Muscle layer of duodenum (tissue), 2 donors: ENCODE data around the gene BOC.

Experiments used
- H3K27ac ChIP-seq: one replicate; pipeline ENCODE4 v1.7.0; 2013; ENCODE audit warnings: mild to moderate bottlenecking, low read length
- H3K27me3 ChIP-seq: one replicate; pipeline ENCODE4 v1.7.0; 2013; ENCODE audit warnings: low read depth, mild to moderate bottlenecking, control low read depth, low read length
- H3K36me3 ChIP-seq, 2 donors: one replicate each; pipeline ENCODE4 v1.7.0; 2013; ENCODE audit warnings: low read length in 2 of 2, control low read depth in 1 of 2, mild to moderate bottlenecking in 1 of 2; ENCODE audit not compliant: insufficient read depth in 2 of 2, control insufficient read depth in 1 of 2
- H3K4me1 ChIP-seq, 2 donors: one replicate each; pipeline ENCODE4 v1.7.0; 2013; ENCODE audit warnings: low read length in 2 of 2, mild to moderate bottlenecking in 2 of 2, control low read depth in 1 of 2, moderate library complexity in 1 of 2; ENCODE audit not compliant: insufficient read depth in 2 of 2, control insufficient read depth in 1 of 2
- H3K4me3 ChIP-seq, 2 donors: one replicate each; pipeline ENCODE4 v1.7.0; 2013; ENCODE audit warnings: low read length in 2 of 2, low read depth in 1 of 2, mild to moderate bottlenecking in 1 of 2
- H3K9me3 ChIP-seq, 2 donors: one replicate each; pipeline ENCODE4 v1.7.0; 2013; ENCODE audit warnings: low read length in 2 of 2, control low read depth in 1 of 2, mild to moderate bottlenecking in 1 of 2; ENCODE audit not compliant: control insufficient read depth in 1 of 2
- donor health status: healthy.

Gene BOC

DNA sequence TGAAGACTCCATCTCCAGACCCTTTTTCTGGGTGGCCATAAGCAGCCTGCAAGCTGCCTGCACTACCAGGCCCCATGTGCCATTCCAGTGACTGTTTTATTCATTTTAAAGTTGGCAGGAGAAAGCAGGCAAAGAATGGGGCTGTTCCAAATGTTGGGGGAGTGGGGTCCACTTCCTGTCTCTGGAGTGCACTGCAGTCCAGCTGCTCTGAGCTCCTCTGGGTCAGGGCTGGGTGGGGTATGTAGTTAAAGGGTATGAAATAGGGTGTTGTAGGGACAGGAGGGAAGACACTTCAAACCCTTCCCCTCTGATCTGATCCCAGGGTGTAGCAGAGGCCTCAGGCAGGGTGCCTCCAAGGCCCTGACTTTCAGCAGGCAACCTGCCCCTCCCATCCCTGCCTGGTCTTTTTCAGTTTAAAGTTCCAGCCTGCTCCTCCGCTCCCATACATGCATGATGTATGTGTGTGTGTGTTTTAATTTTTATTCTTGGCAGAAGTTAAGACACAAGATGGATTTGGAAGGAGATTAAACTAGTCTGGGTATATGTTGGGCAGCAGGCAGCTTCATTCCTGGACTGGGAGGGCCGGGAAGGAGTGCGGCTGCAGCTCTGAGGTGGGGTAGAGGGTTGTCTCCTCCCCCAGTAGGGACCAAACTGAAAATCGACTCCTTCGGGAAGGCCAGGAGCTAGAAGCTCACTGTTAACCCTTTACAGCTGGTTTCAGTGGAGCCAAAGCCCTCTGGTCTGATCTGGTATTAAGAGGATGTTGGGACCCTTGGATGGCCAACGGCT is 17.3 kb downstream of the BOC start:
- no peak overlapping the region for H3K27ac ChIP-seq
- H3K27me3 ChIP-seq: no peaks in the 10 kb centered on the region
- H3K4me3 ChIP-seq: no peak overlapping the region
- peaks cover 0 to 81% of the 10 kb centered on the region in 2 donors for H3K4me1 ChIP-seq
- no peaks in the 10 kb centered on the region for H3K36me3 ChIP-seq
- no peaks in the 10 kb centered on the region for H3K9me3 ChIP-seq

DNA sequence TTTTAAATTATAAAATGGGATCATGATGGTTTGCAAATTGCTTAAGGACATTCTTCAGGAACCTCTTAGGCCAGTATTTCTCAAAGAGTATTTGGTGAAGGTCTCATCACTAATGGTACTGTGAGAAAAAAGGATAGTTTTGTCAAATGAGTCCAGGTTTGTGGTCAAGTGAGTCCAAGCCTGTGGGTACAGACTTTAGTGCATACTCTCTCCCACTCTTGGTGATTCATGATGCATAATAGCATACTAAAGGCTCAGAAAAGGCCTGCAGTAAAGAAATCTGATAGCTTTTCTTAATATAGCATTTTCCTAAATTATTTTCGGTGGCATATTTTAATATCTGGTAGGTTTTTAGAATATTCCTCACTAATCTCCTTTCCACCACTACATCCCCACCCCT is 20.0 kb downstream of the BOC start:
- no peak overlapping the region for H3K4me3 ChIP-seq
- no peaks in the 10 kb centered on the region for H3K36me3 ChIP-seq
- no peak overlapping the region for H3K27ac ChIP-seq
- H3K4me1 ChIP-seq: peaks cover 0 to 77% of the 10 kb centered on the region in 2 donors
- H3K27me3 ChIP-seq: no peaks in the 10 kb centered on the region
- no peaks in the 10 kb centered on the region for H3K9me3 ChIP-seq

DNA sequence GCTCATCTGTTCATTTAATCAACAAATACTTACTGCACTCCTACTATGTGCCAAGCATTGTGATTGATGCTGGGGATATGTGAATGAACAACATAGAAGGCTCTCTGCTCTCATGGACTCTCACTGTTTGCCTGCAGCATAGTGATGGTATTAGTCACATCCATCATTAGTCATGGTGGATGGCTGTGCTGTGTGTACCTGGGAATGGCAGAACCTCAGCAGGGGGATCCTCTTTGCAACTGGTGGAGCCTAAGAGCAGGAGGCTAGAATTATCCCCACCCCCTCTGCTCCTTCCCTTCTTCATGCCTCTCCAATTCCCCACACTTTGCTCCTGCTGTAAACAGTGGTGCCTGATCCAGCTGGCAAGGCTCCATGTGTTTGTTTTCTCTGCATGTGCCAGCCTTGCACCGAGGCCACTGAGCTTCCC is 20.5 kb downstream of the BOC start:
- H3K4me3 ChIP-seq: no peak overlapping the region
- peaks cover 0 to 74% of the 10 kb centered on the region in 2 donors for H3K4me1 ChIP-seq
- no peaks in the 10 kb centered on the region for H3K36me3 ChIP-seq
- no peaks in the 10 kb centered on the region for H3K9me3 ChIP-seq
- H3K27ac ChIP-seq: no peak overlapping the region
- H3K27me3 ChIP-seq: no peaks in the 10 kb centered on the region

DNA sequence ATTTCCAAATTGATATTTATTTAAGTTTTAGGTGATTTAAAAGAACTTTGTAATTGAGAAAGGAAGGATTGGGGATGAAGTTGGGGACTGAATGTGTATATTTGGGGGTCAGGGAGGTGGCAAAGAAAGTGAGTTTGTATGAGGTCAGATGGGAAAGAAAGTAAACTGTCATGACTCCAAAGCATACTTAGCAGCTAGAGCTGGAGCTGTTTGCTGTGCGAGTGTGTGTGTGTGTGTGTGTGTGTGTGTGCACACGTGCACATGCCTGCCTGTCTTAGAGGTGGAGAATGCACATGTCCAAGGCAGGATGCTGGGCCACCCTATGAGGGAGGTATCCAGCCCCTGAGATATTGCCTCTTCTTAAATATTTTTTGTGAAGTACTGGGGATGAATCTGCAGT is 21.0 kb downstream of the BOC start:
- H3K36me3 ChIP-seq: no peaks in the 10 kb centered on the region
- no peak overlapping the region for H3K27ac ChIP-seq
- no peak overlapping the region for H3K4me3 ChIP-seq

DNA sequence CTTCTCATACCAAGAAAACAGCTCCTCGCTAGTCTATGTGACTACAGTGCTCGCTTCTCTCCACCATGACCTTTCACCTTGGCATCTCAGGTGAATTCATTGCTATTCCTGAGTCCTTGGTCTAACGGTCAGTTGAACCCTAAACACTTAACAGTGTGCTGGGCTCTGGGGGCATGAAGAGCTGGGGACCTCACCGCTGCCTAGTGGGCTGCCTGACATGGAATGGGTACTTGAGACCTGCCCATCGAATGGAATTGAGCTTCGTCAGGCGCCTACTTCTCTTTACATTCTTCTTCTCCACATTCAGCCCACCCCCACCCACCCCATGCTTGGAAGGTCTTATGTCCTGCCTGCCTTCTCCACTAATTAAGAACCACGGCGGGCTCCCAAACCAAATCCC is 22.1 kb downstream of the BOC start:
- H3K4me3 ChIP-seq: no peak overlapping the region
- no peaks in the 10 kb centered on the region for H3K9me3 ChIP-seq
- H3K27ac ChIP-seq: no peak overlapping the region
- peaks cover 0 to 58% of the 10 kb centered on the region in 2 donors for H3K4me1 ChIP-seq
- H3K27me3 ChIP-seq: no peaks in the 10 kb centered on the region
- H3K36me3 ChIP-seq: no peaks in the 10 kb centered on the region

More for the DNA sequence above, 21.0 kb downstream of the BOC start:
- H3K27me3 ChIP-seq: no peaks in the 10 kb centered on the region
- H3K9me3 ChIP-seq: no peaks in the 10 kb centered on the region
- peaks cover 0 to 69% of the 10 kb centered on the region in 2 donors for H3K4me1 ChIP-seq

DNA sequence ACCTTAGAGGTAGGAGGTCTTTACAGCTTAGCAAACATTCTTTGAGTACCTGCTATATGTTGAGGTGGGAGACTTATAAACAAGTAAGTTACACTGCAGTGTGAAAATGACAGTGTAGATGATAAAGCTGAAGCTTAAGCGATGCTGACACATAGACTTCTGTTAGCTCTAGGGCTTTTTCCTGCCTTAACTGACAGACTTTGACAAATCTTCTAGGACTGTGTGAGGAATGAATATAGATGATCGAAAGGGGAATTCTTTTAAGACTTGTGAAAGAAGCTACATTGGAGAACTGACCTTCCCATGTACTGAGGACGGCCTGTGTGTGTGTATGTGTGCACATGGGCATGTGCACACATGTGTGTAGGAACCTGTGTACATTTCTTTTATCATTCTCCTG is 22.7 kb downstream of the BOC start:
- Histone ChIP-seq H3K9me3 (no peaks in the 10 kb centered on the region), H3K27me3 (no peaks in the 10 kb centered on the region), H3K4me3 (no peak overlapping the region), H3K27ac (peak overlapping the region; percentile 28), H3K36me3 (no peaks in the 10 kb centered on the region), H3K4me1 (peaks cover 0 to 56% of the 10 kb centered on the region in 2 donors)

DNA sequence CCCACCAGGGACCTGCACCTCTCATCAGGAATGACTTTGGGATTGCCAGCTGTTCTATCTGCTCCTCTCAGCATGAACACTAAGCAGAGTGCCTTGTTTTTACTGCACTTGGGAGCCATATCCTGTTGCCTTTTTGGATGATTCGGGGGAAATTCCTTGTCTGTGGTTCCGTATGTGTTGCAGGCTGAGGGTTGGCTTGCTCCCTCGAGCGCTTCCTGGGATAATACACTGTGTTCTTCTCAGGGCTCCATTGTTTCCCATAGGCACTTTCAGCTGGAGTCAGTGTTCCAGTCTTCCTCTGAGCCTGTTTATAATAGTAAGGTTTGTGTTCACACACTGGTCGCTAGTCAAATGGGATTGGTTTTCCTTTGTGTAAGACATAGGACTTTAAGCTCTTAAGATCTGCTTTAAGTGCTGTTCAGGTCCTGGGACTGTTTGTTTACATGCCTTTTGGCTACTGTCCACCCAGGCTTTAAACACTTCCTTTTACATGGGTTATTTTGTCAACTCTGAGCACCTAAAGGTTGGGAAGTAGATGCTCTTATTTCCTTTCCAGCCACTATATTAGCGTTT is 23.4 kb downstream of the BOC start:
- Histone ChIP-seq H3K27ac (peak overlapping the region; percentile 28), H3K4me3 (no peak overlapping the region)

DNA sequence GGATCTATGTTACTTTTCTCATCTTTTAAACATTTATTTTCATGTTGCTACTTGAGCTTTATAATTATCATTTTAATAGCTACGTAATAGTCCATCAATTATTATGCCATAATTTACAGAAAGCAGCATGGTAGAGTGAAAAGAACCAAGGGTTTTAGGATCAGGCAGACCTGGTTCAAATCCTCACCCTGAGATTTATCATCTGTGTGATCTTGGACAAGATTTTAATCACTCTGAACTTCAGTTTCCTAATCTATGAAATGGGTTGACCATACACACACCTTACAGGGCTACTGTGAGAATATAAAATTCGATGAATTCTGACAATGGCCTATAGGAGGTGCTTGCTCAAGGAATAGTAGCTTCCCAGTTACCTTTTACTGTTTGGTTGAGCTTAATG is 27.1 kb downstream of the BOC start:
- Histone ChIP-seq H3K27ac (no peak overlapping the region), H3K9me3 (no peaks in the 10 kb centered on the region), H3K36me3 (no peaks in the 10 kb centered on the region), H3K4me1 (peaks cover 4 to 51% of the 10 kb centered on the region in 2 donors), H3K4me3 (no peak overlapping the region), H3K27me3 (no peaks in the 10 kb centered on the region)

More for the DNA sequence above, 23.4 kb downstream of the BOC start:
- no peaks in the 10 kb centered on the region for H3K27me3 ChIP-seq
- no peaks in the 10 kb centered on the region for H3K36me3 ChIP-seq
- H3K9me3 ChIP-seq: no peaks in the 10 kb centered on the region
- peaks cover 0 to 58% of the 10 kb centered on the region in 2 donors for H3K4me1 ChIP-seq

DNA sequence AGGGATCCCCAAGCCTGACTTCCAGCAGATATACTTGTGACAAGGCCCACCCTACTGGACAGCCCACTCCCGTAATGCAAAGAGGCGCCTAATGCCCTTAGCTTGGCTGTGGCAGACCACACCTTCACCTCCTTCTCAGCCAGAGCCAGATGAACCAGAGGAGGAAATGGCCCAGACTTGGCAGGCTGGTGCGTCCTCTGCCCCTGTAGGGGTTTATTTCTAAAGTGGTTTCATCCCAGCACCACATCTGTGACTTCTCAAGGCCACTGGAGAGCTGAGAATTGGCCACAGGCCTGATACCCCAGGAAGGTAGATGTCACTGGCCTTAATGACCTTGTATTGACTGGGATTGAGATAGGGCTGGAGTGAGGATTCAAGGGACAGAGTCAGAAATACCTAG is 29.5 kb downstream of the BOC start:
- Histone ChIP-seq H3K4me1 (peaks cover 4 to 48% of the 10 kb centered on the region in 2 donors), H3K36me3 (no peaks in the 10 kb centered on the region), H3K9me3 (no peaks in the 10 kb centered on the region), H3K27ac (no peak overlapping the region), H3K4me3 (no peak overlapping the region), H3K27me3 (no peaks in the 10 kb centered on the region)

DNA sequence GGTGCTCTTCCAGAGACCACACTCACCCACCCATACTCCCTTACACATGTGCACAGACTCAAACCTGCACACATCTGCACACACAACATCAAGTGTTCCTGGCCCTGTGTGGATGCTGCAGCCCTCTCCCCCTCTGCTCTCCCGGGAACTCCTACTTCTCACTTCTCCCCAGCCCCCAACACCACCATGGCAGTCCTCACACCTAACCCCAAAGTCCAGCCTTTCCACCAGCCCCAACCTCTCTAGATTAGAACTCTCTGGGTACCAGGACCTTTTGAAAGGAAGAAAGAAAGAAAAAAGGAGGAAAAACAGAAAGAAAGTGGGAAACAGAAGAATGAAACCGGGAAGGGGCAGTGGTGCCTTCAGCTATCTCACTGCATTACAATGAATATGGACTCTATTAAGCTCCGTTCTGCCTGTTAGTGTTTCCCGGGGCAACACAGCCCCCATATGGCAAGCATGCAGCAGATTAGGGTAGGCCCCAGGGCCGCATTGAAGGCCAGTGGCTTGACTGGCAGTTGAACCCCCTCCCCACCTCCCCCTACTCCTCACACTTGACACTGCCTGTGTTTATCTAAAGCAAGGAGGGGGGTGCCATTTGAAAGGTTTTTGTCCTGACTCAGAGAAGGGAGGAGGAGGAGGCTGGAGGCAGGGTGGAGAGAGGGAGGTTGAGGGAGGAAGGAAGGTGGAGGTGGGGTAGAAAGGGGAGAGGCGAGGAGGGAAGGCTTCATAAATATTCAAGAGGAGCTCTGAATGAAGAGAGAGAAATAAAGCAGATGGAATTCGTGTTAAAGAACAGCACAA is 30.1 kb downstream of the BOC start:
- H3K27ac ChIP-seq: peak overlapping the region; percentile 50
- H3K4me1 ChIP-seq: peaks cover 4 to 55% of the 10 kb centered on the region in 2 donors
- H3K36me3 ChIP-seq: no peaks in the 10 kb centered on the region
- peak overlapping the region in 1 of 2 donors; percentile 22 for H3K4me3 ChIP-seq
- H3K9me3 ChIP-seq: no peaks in the 10 kb centered on the region
- H3K27me3 ChIP-seq: no peaks in the 10 kb centered on the region

DNA sequence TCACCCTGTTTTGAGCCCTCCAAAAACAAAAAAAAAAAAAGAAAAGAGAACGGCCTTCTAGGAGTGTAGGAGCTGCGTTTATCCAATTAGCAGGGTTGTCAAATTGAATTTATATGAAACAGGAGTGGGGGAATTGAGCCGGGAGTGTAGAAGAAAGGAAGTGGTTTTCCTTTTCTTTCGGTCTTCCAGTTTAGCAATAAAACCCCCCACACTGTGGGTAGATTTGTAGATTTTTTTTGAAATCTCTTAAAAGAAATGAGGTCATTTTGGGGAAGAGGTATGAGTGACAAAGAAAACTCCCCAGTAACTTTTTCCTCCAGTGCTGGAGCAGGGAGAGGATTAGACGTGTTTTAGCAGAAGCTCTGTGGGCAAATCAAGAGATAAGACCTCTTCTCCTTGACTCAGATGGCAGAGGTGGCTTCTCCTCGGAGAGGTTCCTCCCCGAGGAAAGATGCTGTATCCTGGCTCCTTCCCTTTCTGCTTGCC is 30.8 kb downstream of the BOC start:
- Histone ChIP-seq H3K9me3 (no peaks in the 10 kb centered on the region), H3K4me1 (peaks cover 10 to 61% of the 10 kb centered on the region in 2 donors), H3K27me3 (no peaks in the 10 kb centered on the region), H3K27ac (peak overlapping the region; percentile 50), H3K36me3 (no peaks in the 10 kb centered on the region), H3K4me3 (no peak overlapping the region)
